GM23248 (cell line): ENCODE data around the gene MDFIC. TPM values are rescaled to one million over a fixed set of nuclear protein-coding genes. Genes with fewer than 3 reads are reported as not detected.

Experiments used
- DNase-seq: peaks from one replicate; pipeline ENCODE4 v3.0.0-alpha.2; 2015
- H2AFZ ChIP-seq: fragments of 200-600 bp; sonication (generic); 2 replicates; pipeline ENCODE4 v1.6.1; 2016; ENCODE audit warnings: antibody characterized with exemption
- H3F3A ChIP-seq: fragments of 200-600 bp; sonication (generic); 2 replicates; pipeline ENCODE4 v1.6.1; 2016; ENCODE audit warnings: mild to moderate bottlenecking, antibody characterized with exemption, mixed run types; ENCODE audit not compliant: insufficient read depth
- H3K27ac ChIP-seq: fragments of 200-600 bp; sonication (generic); 2 replicates; pipeline ENCODE4 v1.5.1; 2016; ENCODE audit warnings: mild to moderate bottlenecking
- H3K27me3 ChIP-seq: fragments of 200-600 bp; sonication (generic); replicated peaks from 2 replicates; pipeline ENCODE4 v1.6.1; 2016; ENCODE audit warnings: mild to moderate bottlenecking; ENCODE audit not compliant: insufficient read depth
- H3K36me3 ChIP-seq: fragments of 200-600 bp; sonication (generic); 2 replicates; pipeline ENCODE4 v1.6.1; 2016; ENCODE audit warnings: low read depth, mild to moderate bottlenecking
- H3K4me1 ChIP-seq: fragments of 200-600 bp; sonication (generic); 2 replicates; pipeline ENCODE4 v1.6.1; 2016; ENCODE audit warnings: mild to moderate bottlenecking; ENCODE audit not compliant: insufficient read depth
- H3K4me2 ChIP-seq: fragments of 200-600 bp; sonication (generic); one replicate; pipeline ENCODE4 v1.6.1; 2016; ENCODE audit warnings: mild to moderate bottlenecking; ENCODE audit not compliant: unreplicated experiment
- H3K4me3 ChIP-seq: fragments of 200-600 bp; sonication (generic); 2 replicates; pipeline ENCODE4 v1.5.1; 2016; ENCODE audit warnings: mild to moderate bottlenecking
- H3K79me2 ChIP-seq: fragments of 200-600 bp; sonication (generic); 2 replicates; pipeline ENCODE4 v1.6.1; 2016; ENCODE audit warnings: mild to moderate bottlenecking; ENCODE audit not compliant: insufficient read depth
- H3K9ac ChIP-seq: fragments of 200-600 bp; sonication (generic); 2 replicates; pipeline ENCODE4 v1.6.1; 2016; ENCODE audit warnings: mild to moderate bottlenecking
- H3K9me2 ChIP-seq: fragments of 200-600 bp; sonication (generic); 2 replicates; pipeline ENCODE4 v1.6.1; 2016; ENCODE audit warnings: mixed run types, mild to moderate bottlenecking, moderate library complexity; ENCODE audit not compliant: insufficient read depth
- H3K9me3 ChIP-seq: fragments of 200-600 bp; sonication (generic); one replicate; pipeline ENCODE4 v1.6.1; 2017; ENCODE audit warnings: low read depth
- H4K20me1 ChIP-seq: fragments of 200-600 bp; sonication (generic); 2 replicates; pipeline ENCODE4 v1.6.0; 2016; ENCODE audit not compliant: insufficient read depth
- EZH2 ChIP-seq: fragments of 200-600 bp; sonication (generic); IDR thresholded peaks from 2 replicates; pipeline ENCODE4 v1.6.1; 2018; ENCODE audit warnings: antibody characterized with exemption, mild to moderate bottlenecking; ENCODE audit not compliant: insufficient read depth, poor library complexity, severe bottlenecking
- EZH2phosphoT487 ChIP-seq: fragments of 200-600 bp; sonication (generic); IDR thresholded peaks from 2 replicates; pipeline ENCODE4 v1.6.1; 2018; ENCODE audit warnings: antibody characterized with exemption, moderate library complexity, mild to moderate bottlenecking, low read depth; ENCODE audit not compliant: insufficient read depth
- WGBS, 2 experiments: methylation state at CpG; one replicate each; pipeline ENCODE4 v1.1.6; 2015 to 2017; ENCODE audit warnings: low lambda C conversion rate in 2 of 2, low coverage in 1 of 2; ENCODE audit errors: missing lambda C conversion rate in 2 of 2; 5-methylcytosine and 5-hydroxymethylcytosine counted together
- in situ Hi-C: fragments of 300-500 bp; cut with MboI; formaldehyde crosslinking; loops from 2 replicates; pipeline ENCODE4 v1.15.0; 2020
- polyA plus RNA-seq: library from polyadenylated mRNA; unstranded; fragments of >200 nt; fragmentation: Nextera tagmentation; extraction: Ambion mirVana; gene quantifications from 2 replicates; pipeline ENCODE4 v1.2.1, GENCODE V29; 2016
- total RNA-seq: library from RNA; depleted of rRNA; stranded (reverse); fragments of >200 nt; shearing (Covaris generic); gene quantifications from 2 replicates; pipeline ENCODE4 v1.2.3, GENCODE V29; 2014

MDFIC gene
- total and polyA plus RNA-seq, 2 experiments from 2014 or later = 23.0 to 50.3 TPM

- no peak for DNase-seq
- H3K36me3 ChIP-seq = no peaks in the 10 kb centered on the region
- no peak overlapping the region for H3K4me2 ChIP-seq
- H2AFZ ChIP-seq = no peak overlapping the region
- H3K9me2 ChIP-seq = no peaks in the 10 kb centered on the region
- H4K20me1 ChIP-seq = no peaks in the 10 kb centered on the region
- no peak overlapping the region for H3K9ac ChIP-seq
- H3K4me3 ChIP-seq = no peak overlapping the region
- H3K27ac ChIP-seq = no peak overlapping the region
- no peaks in the 10 kb centered on the region for H3K27me3 ChIP-seq
- peaks cover 62% of the 10 kb centered on the region for H3K4me1 ChIP-seq
- no peaks in the 10 kb centered on the region for H3K9me3 ChIP-seq
- TF ChIP-seq EZH2 (no peak), EZH2phosphoT487 (no peak)
- in situ Hi-C loops = no loop called here
- WGBS, 2 experiments = 50 to 100% methylated on average over 1 to 2 of the region's 2 CpGs
- peaks cover 97% of the 10 kb centered on the region for H3K79me2 ChIP-seq
- H3F3A ChIP-seq = peaks cover 43% of the 10 kb centered on the region
Observed at GRCh38 chr7:114928060-114928459, 6.2 kb downstream of the MDFIC start.

GRCh38 chr7:114929570-114929969 is 7.7 kb downstream of the MDFIC start:
- Histone ChIP-seq H3F3A (peaks cover 28% of the 10 kb centered on the region), H3K9me2 (no peaks in the 10 kb centered on the region), H3K4me2 (no peak overlapping the region), H3K36me3 (no peaks in the 10 kb centered on the region), H2AFZ (no peak overlapping the region), H3K27me3 (no peaks in the 10 kb centered on the region), H3K27ac (no peak overlapping the region), H3K4me1 (peaks cover 58% of the 10 kb centered on the region), H4K20me1 (no peaks in the 10 kb centered on the region), H3K4me3 (no peak overlapping the region), H3K79me2 (peaks cover 100% of the 10 kb centered on the region), H3K9ac (no peak overlapping the region), H3K9me3 (no peaks in the 10 kb centered on the region)
- 92 to 100% methylated on average over 1 of the region's 1 CpG for WGBS, 2 experiments
- TF ChIP-seq EZH2phosphoT487 (no peak), EZH2 (no peak)
- in situ Hi-C loops = no loop called here
- DNase-seq = no peak

- no peaks in the 10 kb centered on the region for H3K27me3 ChIP-seq
- H3K4me2 ChIP-seq = peak overlapping the region; percentile 83
- no peaks in the 10 kb centered on the region for H3K9me3 ChIP-seq
- H3K27ac ChIP-seq = 0 out of 2 replicates have a peak overlapping the region, but pooled peaks have one; percentile 59
- H3K9me2 ChIP-seq = no peaks in the 10 kb centered on the region
- peaks cover 27% of the 10 kb centered on the region for H3F3A ChIP-seq
- no peak overlapping the region for H3K9ac ChIP-seq
- in situ Hi-C loops = no loop called here
- peaks cover 100% of the 10 kb centered on the region for H3K79me2 ChIP-seq
- H3K36me3 ChIP-seq = no peaks in the 10 kb centered on the region
- no peak for TF ChIP-seq EZH2
- no peak overlapping the region for H3K4me3 ChIP-seq
- no peaks in the 10 kb centered on the region for H4K20me1 ChIP-seq
- H3K4me1 ChIP-seq = peaks cover 58% of the 10 kb centered on the region
- WGBS, 2 experiments = 84 to 90% methylated on average over 4 of the region's 4 CpGs
- DNase-seq = peak; percentile 10
- H2AFZ ChIP-seq = no peak overlapping the region
Observed at GRCh38 chr7:114930107-114930661, 8.3 kb downstream of the MDFIC start.

GRCh38 chr7:114930829-114931655 is 9.1 kb downstream of the MDFIC start:
- Histone ChIP-seq H3K36me3 (no peaks in the 10 kb centered on the region), H2AFZ (no peak overlapping the region), H3F3A (peaks cover 27% of the 10 kb centered on the region), H3K79me2 (peaks cover 100% of the 10 kb centered on the region), H3K27me3 (no peaks in the 10 kb centered on the region), H3K9me3 (no peaks in the 10 kb centered on the region), H4K20me1 (no peaks in the 10 kb centered on the region), H3K27ac (peak overlapping the region; percentile 59), H3K4me2 (peak overlapping the region; percentile 83), H3K4me1 (peaks cover 51% of the 10 kb centered on the region), H3K4me3 (peak overlapping the region; percentile 47), H3K9ac (peak overlapping the region; percentile 36; the same call in 1 of the 2 replicates), H3K9me2 (no peaks in the 10 kb centered on the region)
- peak; percentile 76 for DNase-seq
- TF ChIP-seq EZH2phosphoT487 = no peak
- TF ChIP-seq EZH2 = no peak
- in situ Hi-C loops = no loop called here
- 78 to 82% methylated on average over 6 of the region's 6 CpGs for WGBS, 2 experiments
